GM12864 (cell line): Measurements from ENCODE around the gene OR10H4.

Experiments
- DNase-seq: peaks from one replicate; pipeline ENCODE4 v3.0.0-alpha.2; 2011; ENCODE audit warnings: low read depth
- H3K4me3 ChIP-seq: 2 replicates; pipeline ENCODE4 v1.5.1; 2011; ENCODE audit warnings: mild to moderate bottlenecking, low read depth, low read length, control low read depth
- CTCF ChIP-seq: IDR thresholded peaks from 2 replicates; pipeline ENCODE4 v1.5.1; 2011; ENCODE audit warnings: low read depth, mild to moderate bottlenecking, moderate library complexity, low read length, control low read depth, inconsistent platforms; ENCODE audit errors: missing control alignments

The OR10H4 gene

GRCh38 chr19:15913384-15913783 lies 35.4 kb upstream of the OR10H4 start:
- H3K4me3 ChIP-seq, result no peak overlapping the region
- no peak for DNase-seq
- no peak for TF ChIP-seq CTCF

GRCh38 chr19:15913830-15914229 lies 35.0 kb upstream of the OR10H4 start:
- H3K4me3 ChIP-seq, result no peak overlapping the region
- no peak for DNase-seq
- no peak for TF ChIP-seq CTCF

GRCh38 chr19:15915109-15915508 lies 33.7 kb upstream of the OR10H4 start:
- DNase-seq, result no peak
- no peak for TF ChIP-seq CTCF
- H3K4me3 ChIP-seq, result no peak overlapping the region

- no peak for TF ChIP-seq CTCF
- no peak overlapping the region for H3K4me3 ChIP-seq
- no peak for DNase-seq
Observed at GRCh38 chr19:15919243-15919642, 29.6 kb upstream of the OR10H4 start.

- no peak for TF ChIP-seq CTCF
- DNase-seq, result no peak
Observed at GRCh38 chr19:15922021-15922420, 26.8 kb upstream of the OR10H4 start.

GRCh38 chr19:15923702-15924101 lies 25.1 kb upstream of the OR10H4 start:
- no peak overlapping the region for H3K4me3 ChIP-seq
- no peak for DNase-seq
- no peak for TF ChIP-seq CTCF

More at GRCh38 chr19:15922021-15922420, 26.8 kb upstream of the OR10H4 start:
- H3K4me3 ChIP-seq, result no peak overlapping the region

- no peak for DNase-seq
- no peak overlapping the region for H3K4me3 ChIP-seq
- no peak for TF ChIP-seq CTCF
Observed at GRCh38 chr19:15926484-15926883, 22.3 kb upstream of the OR10H4 start.
